ENCODE data around the gene AGPAT1.

Gene AGPAT1

GRCh38 chr6:32175711-32176475, at the start of gene AGPAT1:
AGPAT1 (minus strand) TSS chr6:32176084; CDS start chr6:32171496, 4,588 bp downstream.
- Histone ChIP-seq H3K9me3 (ENCODE audit: control insufficient read depth in 2 of 2, low read length in 2 of 2) (no peaks in the 10 kb centered on the region), H3K9ac (ENCODE audit: low read length in 2 of 2) (peak within 1 kb of the TSS; percentile 85 to 96), H3K4me3 (ENCODE audit: low read length in 2 of 2) (peak within 1 kb of the TSS; percentile 83 to 98), H3K4me1 (ENCODE audit: control insufficient read depth, insufficient read depth, low read length) (peaks cover 52% of the 10 kb centered on the region), H3K27me3 (ENCODE audit: control insufficient read depth in 1 of 2, insufficient read depth in 2 of 2, low read length in 2 of 2) (no peaks in the 10 kb centered on the region), H3K27ac (ENCODE audit: low read length) (peak within 1 kb of the TSS; percentile 93), H3K36me3 (ENCODE audit: control insufficient read depth in 2 of 2, insufficient read depth in 2 of 2, low read length in 2 of 2) (peaks cover 7 to 8% of the 10 kb centered on the region in 2 donors)

GRCh38 chr6:32224696-32225095, 48.8 kb upstream of the AGPAT1 start:
- Histone ChIP-seq H3K27ac (ENCODE audit: low read length) (no peak overlapping the region), H3K36me3 (ENCODE audit: control insufficient read depth in 2 of 2, insufficient read depth in 2 of 2, low read length in 2 of 2) (no peaks in the 10 kb centered on the region), H3K4me1 (ENCODE audit: control insufficient read depth, insufficient read depth, low read length) (no peaks in the 10 kb centered on the region), H3K9ac (ENCODE audit: low read length in 2 of 2) (no peak overlapping the region), H3K4me3 (ENCODE audit: low read length in 2 of 2) (no peak overlapping the region), H3K9me3 (ENCODE audit: control insufficient read depth in 2 of 2, low read length in 2 of 2) (no peaks in the 10 kb centered on the region), H3K27me3 (ENCODE audit: control insufficient read depth in 1 of 2, insufficient read depth in 2 of 2, low read length in 2 of 2) (peaks cover 0 to 4% of the 10 kb centered on the region in 2 donors)

- Histone ChIP-seq H3K36me3 (ENCODE audit: control insufficient read depth in 2 of 2, insufficient read depth in 2 of 2, low read length in 2 of 2) (no peaks in the 10 kb centered on the region), H3K27ac (ENCODE audit: low read length) (no peak within 1 kb of the TSS), H3K27me3 (ENCODE audit: control insufficient read depth in 1 of 2, insufficient read depth in 2 of 2, low read length in 2 of 2) (peaks cover 0 to 4% of the 10 kb centered on the region in 2 donors), H3K4me1 (ENCODE audit: control insufficient read depth, insufficient read depth, low read length) (no peaks in the 10 kb centered on the region), H3K9ac (ENCODE audit: low read length in 2 of 2) (no peak within 1 kb of the TSS), H3K9me3 (ENCODE audit: control insufficient read depth in 2 of 2, low read length in 2 of 2) (no peaks in the 10 kb centered on the region), H3K4me3 (ENCODE audit: low read length in 2 of 2) (no peak within 1 kb of the TSS)
Observed at GRCh38 chr6:32223258-32224235, 47.7 kb upstream of the AGPAT1 start, which contains the start of gene NOTCH4. NOTCH4 (minus strand) TSS chr6:32224067; CDS start chr6:32223928, 139 bp downstream.

GRCh38 chr6:32222333-32223230, 46.7 kb upstream of the AGPAT1 start:
- Histone ChIP-seq H3K27ac (ENCODE audit: low read length) (no peak overlapping the region), H3K36me3 (ENCODE audit: control insufficient read depth in 2 of 2, insufficient read depth in 2 of 2, low read length in 2 of 2) (no peaks in the 10 kb centered on the region), H3K4me3 (ENCODE audit: low read length in 2 of 2) (no peak overlapping the region), H3K27me3 (ENCODE audit: control insufficient read depth in 1 of 2, insufficient read depth in 2 of 2, low read length in 2 of 2) (peaks cover 0 to 4% of the 10 kb centered on the region in 2 donors), H3K9ac (ENCODE audit: low read length in 2 of 2) (no peak overlapping the region), H3K9me3 (ENCODE audit: control insufficient read depth in 2 of 2, low read length in 2 of 2) (no peaks in the 10 kb centered on the region), H3K4me1 (ENCODE audit: control insufficient read depth, insufficient read depth, low read length) (no peaks in the 10 kb centered on the region)

- H3K36me3 ChIP-seq (ENCODE audit: control insufficient read depth in 2 of 2, insufficient read depth in 2 of 2, low read length in 2 of 2): no peaks in the 10 kb centered on the region
- H3K9me3 ChIP-seq (ENCODE audit: control insufficient read depth in 2 of 2, low read length in 2 of 2): no peaks in the 10 kb centered on the region
- no peak overlapping the region for H3K27ac ChIP-seq (ENCODE audit: low read length)
- H3K9ac ChIP-seq (ENCODE audit: low read length in 2 of 2): no peak overlapping the region
- H3K4me1 ChIP-seq (ENCODE audit: control insufficient read depth, insufficient read depth, low read length): no peaks in the 10 kb centered on the region
- H3K4me3 ChIP-seq (ENCODE audit: low read length in 2 of 2): no peak overlapping the region
- H3K27me3 ChIP-seq (ENCODE audit: control insufficient read depth in 1 of 2, insufficient read depth in 2 of 2, low read length in 2 of 2): peaks cover 0 to 4% of the 10 kb centered on the region in 2 donors
Observed at GRCh38 chr6:32220021-32220420, 44.1 kb upstream of the AGPAT1 start.

GRCh38 chr6:32218167-32218566, 42.3 kb upstream of the AGPAT1 start:
- Histone ChIP-seq H3K9ac (ENCODE audit: low read length in 2 of 2) (no peak overlapping the region), H3K9me3 (ENCODE audit: control insufficient read depth in 2 of 2, low read length in 2 of 2) (no peaks in the 10 kb centered on the region), H3K27me3 (ENCODE audit: control insufficient read depth in 1 of 2, insufficient read depth in 2 of 2, low read length in 2 of 2) (peaks cover 0 to 4% of the 10 kb centered on the region in 2 donors), H3K27ac (ENCODE audit: low read length) (no peak overlapping the region), H3K4me3 (ENCODE audit: low read length in 2 of 2) (no peak overlapping the region), H3K4me1 (ENCODE audit: control insufficient read depth, insufficient read depth, low read length) (no peaks in the 10 kb centered on the region), H3K36me3 (ENCODE audit: control insufficient read depth in 2 of 2, insufficient read depth in 2 of 2, low read length in 2 of 2) (no peaks in the 10 kb centered on the region)

GRCh38 chr6:32216998-32217397, 41.1 kb upstream of the AGPAT1 start:
- no peaks in the 10 kb centered on the region for H3K36me3 ChIP-seq (ENCODE audit: control insufficient read depth in 2 of 2, insufficient read depth in 2 of 2, low read length in 2 of 2)
- no peak overlapping the region for H3K4me3 ChIP-seq (ENCODE audit: low read length in 2 of 2)
- no peak overlapping the region for H3K9ac ChIP-seq (ENCODE audit: low read length in 2 of 2)
- H3K9me3 ChIP-seq (ENCODE audit: control insufficient read depth in 2 of 2, low read length in 2 of 2): no peaks in the 10 kb centered on the region
- H3K27me3 ChIP-seq (ENCODE audit: control insufficient read depth in 1 of 2, insufficient read depth in 2 of 2, low read length in 2 of 2): peaks cover 0 to 4% of the 10 kb centered on the region in 2 donors
- no peak overlapping the region for H3K27ac ChIP-seq (ENCODE audit: low read length)
- no peaks in the 10 kb centered on the region for H3K4me1 ChIP-seq (ENCODE audit: control insufficient read depth, insufficient read depth, low read length)

- Histone ChIP-seq H3K9ac (ENCODE audit: low read length in 2 of 2) (no peak overlapping the region), H3K4me3 (ENCODE audit: low read length in 2 of 2) (no peak overlapping the region), H3K27me3 (ENCODE audit: control insufficient read depth in 1 of 2, insufficient read depth in 2 of 2, low read length in 2 of 2) (peaks cover 0 to 2% of the 10 kb centered on the region in 2 donors), H3K9me3 (ENCODE audit: control insufficient read depth in 2 of 2, low read length in 2 of 2) (no peaks in the 10 kb centered on the region), H3K36me3 (ENCODE audit: control insufficient read depth in 2 of 2, insufficient read depth in 2 of 2, low read length in 2 of 2) (no peaks in the 10 kb centered on the region), H3K4me1 (ENCODE audit: control insufficient read depth, insufficient read depth, low read length) (no peaks in the 10 kb centered on the region), H3K27ac (ENCODE audit: low read length) (no peak overlapping the region)
Observed at GRCh38 chr6:32216285-32216684, 40.4 kb upstream of the AGPAT1 start.

GRCh38 chr6:32215617-32216016, 39.7 kb upstream of the AGPAT1 start:
- H3K27me3 ChIP-seq (ENCODE audit: control insufficient read depth in 1 of 2, insufficient read depth in 2 of 2, low read length in 2 of 2): no peaks in the 10 kb centered on the region
- no peak overlapping the region for H3K27ac ChIP-seq (ENCODE audit: low read length)
- no peak overlapping the region for H3K4me3 ChIP-seq (ENCODE audit: low read length in 2 of 2)
- no peak overlapping the region for H3K9ac ChIP-seq (ENCODE audit: low read length in 2 of 2)
- H3K36me3 ChIP-seq (ENCODE audit: control insufficient read depth in 2 of 2, insufficient read depth in 2 of 2, low read length in 2 of 2): no peaks in the 10 kb centered on the region
- H3K9me3 ChIP-seq (ENCODE audit: control insufficient read depth in 2 of 2, low read length in 2 of 2): no peaks in the 10 kb centered on the region
- no peaks in the 10 kb centered on the region for H3K4me1 ChIP-seq (ENCODE audit: control insufficient read depth, insufficient read depth, low read length)

- H3K36me3 ChIP-seq (ENCODE audit: control insufficient read depth in 2 of 2, insufficient read depth in 2 of 2, low read length in 2 of 2): no peaks in the 10 kb centered on the region
- H3K4me3 ChIP-seq (ENCODE audit: low read length in 2 of 2): no peak overlapping the region
- H3K27me3 ChIP-seq (ENCODE audit: control insufficient read depth in 1 of 2, insufficient read depth in 2 of 2, low read length in 2 of 2): no peaks in the 10 kb centered on the region
- no peak overlapping the region for H3K9ac ChIP-seq (ENCODE audit: low read length in 2 of 2)
- no peaks in the 10 kb centered on the region for H3K4me1 ChIP-seq (ENCODE audit: control insufficient read depth, insufficient read depth, low read length)
- no peaks in the 10 kb centered on the region for H3K9me3 ChIP-seq (ENCODE audit: control insufficient read depth in 2 of 2, low read length in 2 of 2)
- H3K27ac ChIP-seq (ENCODE audit: low read length): no peak overlapping the region
Observed at GRCh38 chr6:32214126-32214525, 38.2 kb upstream of the AGPAT1 start.
